RWPE2 (cell line): Measurements from ENCODE around the gene FXYD7.

Source experiments
- ATAC-seq: fragments of 200-7000 bp; cut with Tn5 transposase; 3 replicates; pipeline ENCODE4 v1.9.1; 2021; ENCODE audit warnings: low read depth
- DNase-seq: peaks from one replicate; pipeline ENCODE4 v3.0.0-alpha.2; 2020; ENCODE audit warnings: low spot score
- H3K27ac ChIP-seq: fragments of 450-650 bp; 2 replicates; pipeline ENCODE4 v1.5.1; 2017; ENCODE audit warnings: mild to moderate bottlenecking; ENCODE audit not compliant: poor library complexity, severe bottlenecking
- H3K27me3 ChIP-seq: fragments of 250-450 bp; sonication (Bioruptor Pico); 2 replicates; pipeline ENCODE4 v1.5.1; 2021; ENCODE audit warnings: mild to moderate bottlenecking, moderate library complexity; ENCODE audit not compliant: insufficient read depth, poor library complexity, severe bottlenecking
- H3K36me3 ChIP-seq: fragments of 250-450 bp; sonication (Bioruptor Pico); 2 replicates; pipeline ENCODE4 v1.5.1; 2020; ENCODE audit warnings: low read depth, mild to moderate bottlenecking, moderate library complexity
- H3K4me1 ChIP-seq: fragments of 250-450 bp; sonication (Bioruptor Pico); 2 replicates; pipeline ENCODE4 v1.5.1; 2021; ENCODE audit warnings: mild to moderate bottlenecking, moderate library complexity; ENCODE audit not compliant: insufficient read depth, poor library complexity, severe bottlenecking
- H3K4me3 ChIP-seq: fragments of 250-450 bp; sonication (Bioruptor Pico); 2 replicates; pipeline ENCODE4 v1.5.1; 2021; ENCODE audit warnings: mild to moderate bottlenecking, moderate library complexity; ENCODE audit not compliant: severe bottlenecking
- H3K9me3 ChIP-seq: fragments of 250-450 bp; sonication (Bioruptor Pico); 2 replicates; pipeline ENCODE4 v1.5.1; 2021; ENCODE audit warnings: mild to moderate bottlenecking, moderate library complexity; ENCODE audit not compliant: severe bottlenecking
- CTCF ChIP-seq: fragments of 450-650 bp; IDR thresholded peaks from one replicate; pipeline ENCODE4 v1.5.1; 2017; ENCODE audit warnings: mild to moderate bottlenecking, moderate library complexity; ENCODE audit not compliant: poor library complexity, severe bottlenecking

Gene FXYD7

GRCh38 chr19:35142606-35143230 lies 337 bp upstream of the FXYD7 start:
- Histone ChIP-seq H3K4me1 (peaks cover 4% of the 10 kb centered on the region), H3K9me3 (no peaks in the 10 kb centered on the region), H3K4me3 (no peak overlapping the region), H3K27ac (no peak overlapping the region), H3K27me3 (peaks cover 26% of the 10 kb centered on the region), H3K36me3 (no peaks in the 10 kb centered on the region)
- DNase-seq (no peak), ATAC-seq (no peak)
- peak; percentile 77 for TF ChIP-seq CTCF

GRCh38 chr19:35143818-35144217 lies 763 bp downstream of the FXYD7 start:
- Histone ChIP-seq H3K27me3 (peaks cover 26% of the 10 kb centered on the region), H3K36me3 (no peaks in the 10 kb centered on the region), H3K4me1 (peaks cover 4% of the 10 kb centered on the region), H3K27ac (no peak overlapping the region), H3K4me3 (no peak overlapping the region), H3K9me3 (no peaks in the 10 kb centered on the region)
- TF ChIP-seq CTCF, result no peak
- ATAC-seq (no peak), DNase-seq (no peak)

GRCh38 chr19:35144259-35144599 lies 1.2 kb downstream of the FXYD7 start:
- TF ChIP-seq CTCF, result no peak
- Histone ChIP-seq H3K27ac (no peak overlapping the region), H3K4me1 (peaks cover 4% of the 10 kb centered on the region), H3K4me3 (no peak overlapping the region), H3K36me3 (no peaks in the 10 kb centered on the region), H3K27me3 (peaks cover 26% of the 10 kb centered on the region), H3K9me3 (no peaks in the 10 kb centered on the region)
- no peak for ATAC-seq
- DNase-seq, result no peak

GRCh38 chr19:35144600-35145436 lies 1.8 kb downstream of the FXYD7 start:
- no peak overlapping the region for H3K27ac ChIP-seq
- DNase-seq, result peak; percentile 94
- TF ChIP-seq CTCF, result no peak
- peaks cover 4% of the 10 kb centered on the region for H3K4me1 ChIP-seq
- peaks cover 26% of the 10 kb centered on the region for H3K27me3 ChIP-seq
- H3K36me3 ChIP-seq, result no peaks in the 10 kb centered on the region
- H3K4me3 ChIP-seq, result no peak overlapping the region
- H3K9me3 ChIP-seq, result no peaks in the 10 kb centered on the region
- ATAC-seq, result peak; percentile 51; the same call in 2 of the 3 replicates
